Measurements from ENCODE around the gene SSTR4.
"Not testable (repeated sequence)": the region's sequence is repeated elsewhere in the genome, so short reads cannot be mapped to it uniquely, and the experiment has no call there.

The SSTR4 gene

DNA sequence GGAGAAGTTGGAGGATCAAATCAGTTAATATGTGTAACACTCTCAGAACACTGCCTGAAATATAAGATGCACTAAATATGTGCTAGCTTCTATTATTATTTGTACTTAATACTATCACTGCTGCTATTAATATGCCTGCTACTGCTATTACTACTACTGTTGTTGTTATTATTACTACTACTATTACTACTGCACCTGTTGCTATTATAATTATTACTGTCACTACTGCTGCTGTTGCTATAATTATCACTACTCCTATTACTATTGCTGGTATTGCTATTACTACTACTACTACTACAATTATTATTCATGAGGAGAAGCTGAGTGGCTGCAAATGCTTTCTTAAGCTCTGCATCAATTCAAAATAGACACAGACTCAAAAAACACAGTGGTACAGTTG, 16.7 kb upstream of the SSTR4 start:
- DNase-seq (ENCODE audit: low read depth in 2 of 2) = no peak

DNA sequence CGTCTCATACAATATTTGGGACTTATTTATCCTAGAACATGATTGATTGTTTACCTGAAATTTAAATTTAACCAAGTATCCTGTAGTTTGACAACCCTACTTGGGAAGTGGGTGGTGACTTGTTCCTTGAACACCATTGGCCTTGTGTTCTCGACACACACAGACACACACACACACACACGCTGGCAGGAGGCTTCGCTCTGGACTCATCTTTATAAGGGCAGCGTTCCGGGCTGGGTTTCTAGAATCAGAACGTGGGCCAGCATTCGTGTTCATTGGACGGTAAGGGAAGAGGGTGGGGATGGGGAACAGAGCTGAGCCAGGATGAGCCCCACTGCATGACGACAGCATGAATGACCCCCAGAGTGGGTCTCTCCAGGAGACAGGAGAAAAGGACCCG, 16.2 kb upstream of the SSTR4 start:
- no peak for DNase-seq (ENCODE audit: low read depth in 2 of 2)

DNA sequence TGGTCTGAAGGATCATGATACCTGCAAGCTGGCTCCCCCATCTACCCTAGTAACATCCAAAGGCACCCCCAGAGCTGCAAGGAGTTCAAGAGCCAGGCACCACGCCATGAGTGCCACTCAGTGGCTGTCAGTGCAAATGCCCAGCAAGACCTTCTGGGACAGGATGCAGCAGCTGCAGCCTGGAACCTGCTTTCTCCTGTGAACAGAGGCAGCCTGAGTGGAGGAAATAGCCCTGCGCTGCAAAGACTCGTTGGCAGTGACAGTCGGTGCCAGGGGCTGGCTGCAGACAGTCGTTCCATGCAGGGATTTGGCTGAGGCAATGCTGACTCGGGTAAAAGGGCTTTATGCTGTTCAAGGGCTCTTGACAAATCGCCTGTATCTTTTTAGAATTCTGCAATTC, 15.7 kb upstream of the SSTR4 start:
- DNase-seq (ENCODE audit: low read depth in 2 of 2) = no peak

DNA sequence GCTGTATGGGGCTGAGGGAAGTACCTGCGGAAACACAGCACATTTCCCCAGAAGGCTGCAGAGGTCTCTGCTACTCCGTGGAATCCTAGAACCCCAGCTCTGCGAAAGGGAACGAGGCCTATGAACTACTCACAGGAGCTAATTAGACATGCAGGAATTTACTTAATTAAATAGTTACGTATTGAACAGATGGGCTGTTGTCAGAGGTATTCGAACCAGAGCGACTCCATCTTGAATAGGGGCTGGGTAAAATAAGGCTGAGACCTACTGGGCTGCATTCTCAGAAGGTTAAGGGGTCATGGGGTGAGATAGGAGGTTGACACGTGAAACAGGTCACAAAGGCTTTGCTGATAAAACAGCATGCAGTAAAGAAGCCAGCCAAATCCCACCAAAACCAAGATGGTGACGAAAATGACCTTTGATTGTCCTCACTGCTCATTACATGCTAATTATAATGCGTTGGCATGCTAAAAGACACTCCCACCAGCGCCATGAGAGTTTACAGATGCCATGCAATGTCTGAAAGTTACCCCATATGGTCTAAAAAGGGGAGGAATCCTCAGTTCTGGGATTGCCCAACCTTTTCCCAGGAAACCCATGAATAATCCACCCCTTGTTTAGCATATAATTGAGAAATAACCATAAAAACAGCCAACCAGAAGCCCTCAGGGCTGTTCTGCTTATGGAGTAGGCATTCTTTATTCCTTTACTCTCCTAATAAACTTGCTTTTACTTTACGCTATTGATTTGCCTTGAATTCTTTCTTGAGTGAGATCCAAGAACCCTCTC, 14.7 kb upstream of the SSTR4 start:
- DNase-seq (ENCODE audit: low read depth in 2 of 2) = no peak

DNA sequence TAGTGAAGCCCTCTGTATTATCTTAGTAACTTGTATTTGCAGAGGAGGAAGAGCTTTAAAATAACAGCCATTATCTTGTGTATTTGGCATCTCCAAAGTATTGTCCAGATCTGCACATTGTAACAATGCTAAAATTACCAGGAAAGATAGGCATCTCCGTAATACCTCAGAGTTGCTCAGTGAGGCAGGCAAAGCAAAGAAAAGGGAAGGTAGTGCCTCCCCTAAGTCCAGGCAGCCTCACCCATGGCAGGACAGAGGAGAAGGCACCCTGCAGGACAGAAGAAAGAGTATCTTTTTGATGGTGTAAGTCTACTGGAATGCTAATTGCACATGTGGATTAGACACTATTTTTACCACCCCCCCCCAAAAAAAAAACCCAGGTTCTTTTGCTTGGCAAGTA, 13.6 kb upstream of the SSTR4 start:
- no peak for DNase-seq (ENCODE audit: low read depth in 2 of 2)

DNA sequence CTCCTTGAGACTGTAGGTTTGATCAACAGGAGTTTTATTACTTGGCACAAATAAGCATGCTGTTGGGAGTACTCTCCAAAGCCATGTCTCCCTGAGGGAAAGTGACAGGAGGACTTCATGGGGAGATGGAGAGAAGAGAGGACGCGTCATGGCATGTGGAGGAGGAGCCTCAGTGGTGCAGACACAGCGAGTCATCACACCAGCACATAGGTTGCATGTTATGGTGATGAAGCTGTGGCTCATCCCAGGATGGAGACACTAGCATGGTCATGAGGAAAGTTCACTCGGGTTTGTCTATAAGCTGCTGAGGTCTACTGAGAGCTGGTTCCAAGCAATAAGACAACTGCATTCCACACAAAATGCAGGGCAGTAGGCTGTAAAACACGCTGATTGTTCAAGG, 13.2 kb upstream of the SSTR4 start:
- no peak for DNase-seq (ENCODE audit: low read depth in 2 of 2)

DNA sequence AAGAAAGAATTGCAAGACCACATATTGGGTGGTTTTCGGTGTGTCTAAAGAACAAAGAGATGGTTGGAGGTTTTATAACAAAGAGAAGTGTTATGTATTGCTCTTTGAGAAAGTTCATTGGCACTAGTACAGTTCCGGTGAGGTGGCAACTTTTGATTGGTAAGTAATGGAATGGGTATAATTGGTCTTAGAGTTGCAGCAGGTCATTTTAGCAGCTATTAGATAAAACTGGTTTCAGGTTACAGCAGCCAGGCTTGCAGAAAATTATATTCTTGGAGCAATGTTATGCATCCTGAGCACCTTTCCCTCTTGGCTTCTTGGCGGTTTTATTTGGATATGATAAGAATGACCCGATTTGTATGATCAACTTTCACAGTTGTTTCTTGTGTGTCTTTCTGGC, 12.3 kb upstream of the SSTR4 start:
- no peak for DNase-seq (ENCODE audit: low read depth in 2 of 2)

DNA sequence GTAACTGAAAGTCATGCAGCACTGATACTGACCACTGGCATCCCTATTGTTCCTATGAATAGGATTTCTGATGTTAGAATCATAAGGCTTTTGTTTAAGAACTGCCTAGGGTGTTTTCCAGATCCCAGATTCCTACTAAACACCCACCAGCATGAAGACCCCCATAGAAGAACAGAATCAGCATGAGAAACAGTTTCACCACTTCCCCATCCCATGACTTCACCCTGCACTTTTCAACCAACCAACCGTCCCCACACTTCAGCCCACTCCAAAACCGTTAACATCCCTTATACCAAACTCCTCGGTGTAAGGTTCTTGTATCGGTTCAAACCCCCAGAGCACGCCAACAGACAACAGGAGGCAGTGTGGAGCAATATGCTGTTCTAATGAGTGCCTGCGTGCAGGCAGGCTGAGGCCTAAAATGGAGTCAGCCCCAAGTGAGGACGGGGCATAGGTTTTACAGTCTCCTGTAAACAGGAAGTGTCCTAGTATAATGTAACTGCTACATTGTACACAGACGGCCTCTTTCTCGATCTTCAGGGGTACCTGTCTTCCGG, 11.4 kb upstream of the SSTR4 start:
- no peak for DNase-seq (ENCODE audit: low read depth in 2 of 2)

DNA sequence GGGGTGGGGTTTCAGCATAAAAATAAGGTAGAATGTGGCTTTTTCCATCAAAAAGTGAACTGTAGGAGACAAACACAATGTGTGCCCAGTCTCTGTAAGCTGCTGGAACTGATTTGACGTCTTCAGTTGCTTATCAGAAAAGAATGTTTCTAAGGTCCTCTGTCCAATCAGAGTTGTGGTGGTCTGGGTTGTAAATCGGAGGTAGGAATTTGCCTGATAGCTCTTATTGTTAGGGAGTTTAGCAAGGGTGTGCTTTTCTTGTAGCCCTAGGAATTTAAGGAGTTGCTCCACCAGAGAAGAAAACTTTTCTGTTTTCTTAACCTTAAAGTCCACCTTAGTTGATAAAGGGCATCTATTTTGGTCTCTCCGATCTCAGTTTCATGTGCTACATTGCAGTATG, 10.4 kb upstream of the SSTR4 start:
- no peak for DNase-seq (ENCODE audit: low read depth in 2 of 2)

DNA sequence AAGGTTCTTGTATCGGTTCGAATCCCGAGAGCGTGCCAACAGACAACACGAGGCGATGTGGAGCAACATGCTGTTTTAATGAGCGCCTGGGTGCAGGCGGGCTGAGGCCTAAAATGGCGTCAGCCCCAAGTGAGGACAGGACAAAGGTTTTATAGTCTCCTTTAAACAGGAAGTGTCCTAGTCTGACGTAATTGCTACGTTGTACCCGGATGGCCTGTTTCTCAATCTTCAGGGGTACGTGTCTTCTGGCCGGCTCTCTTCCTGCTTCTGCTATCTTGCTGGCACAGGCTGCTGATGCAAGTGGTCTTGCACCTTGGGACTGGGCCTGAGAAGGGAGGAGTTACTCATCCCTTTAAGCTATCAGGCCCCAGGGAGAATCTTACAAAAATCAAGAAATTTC, 9.6 kb upstream of the SSTR4 start:
- not testable (repeated sequence) for DNase-seq (ENCODE audit: low read depth in 2 of 2)

DNA sequence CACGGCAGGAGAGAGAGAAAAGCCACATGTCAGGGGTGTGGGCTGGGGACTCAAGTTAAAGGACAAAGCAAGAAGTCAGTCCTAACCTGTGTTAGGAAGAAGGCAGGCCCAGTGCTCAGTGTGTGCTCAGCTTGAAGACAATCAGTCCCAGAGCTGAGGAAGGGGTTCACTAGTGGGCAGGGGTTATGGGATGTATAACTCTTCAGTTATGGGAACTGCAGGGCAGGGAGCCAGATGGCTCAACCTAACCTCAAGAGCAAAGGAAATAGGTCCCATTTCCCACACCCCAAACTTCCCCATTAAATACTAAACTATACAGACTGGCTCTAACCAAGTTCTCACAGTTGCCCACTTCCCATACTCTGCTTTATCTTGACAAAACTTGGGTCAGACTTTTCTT, 7.4 kb upstream of the SSTR4 start:
- DNase-seq (ENCODE audit: low read depth in 2 of 2) = no peak

DNA sequence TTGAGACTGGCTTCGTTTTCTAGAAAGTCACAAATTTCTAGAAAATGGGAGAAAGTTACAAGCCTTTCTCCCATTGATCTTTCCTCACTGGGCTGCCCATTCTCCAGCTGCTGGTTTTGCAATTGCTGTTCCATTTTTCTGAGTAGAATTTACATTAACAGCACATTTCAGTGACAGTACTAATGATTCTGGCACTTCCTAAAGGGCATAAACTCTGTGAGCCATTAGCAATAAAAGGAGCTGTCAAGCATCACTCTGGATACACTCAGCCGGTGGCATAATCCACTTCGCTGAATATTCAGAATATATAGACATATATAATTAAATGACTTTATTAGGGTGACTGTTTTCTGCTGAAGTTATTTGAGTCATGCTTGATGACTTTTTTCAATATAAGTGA, 6.7 kb upstream of the SSTR4 start:
- DNase-seq (ENCODE audit: low read depth in 2 of 2) = no peak

DNA sequence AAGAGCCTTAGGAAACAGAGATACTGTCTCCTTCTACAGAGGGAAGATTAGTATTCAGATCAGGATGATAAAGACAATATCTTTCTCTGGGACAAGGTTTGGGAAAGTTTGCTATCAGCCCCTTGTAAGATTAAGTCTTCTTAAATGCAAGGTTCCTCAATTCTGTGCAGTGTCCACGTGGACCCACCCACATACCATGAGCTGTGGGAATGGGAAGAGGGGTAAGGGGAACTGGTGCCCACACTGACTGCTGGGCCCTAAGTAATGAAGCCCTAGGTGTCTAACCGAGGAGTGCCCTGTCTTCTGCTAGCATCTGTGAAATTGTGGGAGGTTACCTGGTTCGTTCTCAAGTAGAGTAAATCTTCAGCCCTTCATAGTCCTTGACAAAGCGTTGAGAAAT, 5.8 kb upstream of the SSTR4 start:
- DNase-seq (ENCODE audit: low read depth in 2 of 2) = no peak

DNA sequence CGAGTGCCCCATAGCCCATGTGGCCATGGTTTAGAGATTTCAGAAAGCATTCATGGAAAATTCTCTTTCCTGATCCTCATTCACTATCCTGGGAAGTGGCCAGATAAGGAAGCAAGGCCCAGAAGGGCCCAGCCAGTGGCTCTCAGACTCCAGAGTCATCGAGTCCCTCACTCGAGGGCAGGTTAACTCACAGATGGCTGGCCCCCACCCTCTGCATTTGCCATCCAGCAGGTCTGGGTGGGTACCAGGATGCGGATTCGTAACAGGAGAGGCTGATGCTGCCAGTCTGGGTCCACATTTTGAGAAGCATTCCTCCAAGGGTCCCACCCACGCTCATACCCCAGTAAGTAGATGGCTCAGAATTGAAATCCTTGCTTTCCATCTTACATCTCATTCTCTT, 3.8 kb upstream of the SSTR4 start:
- DNase-seq (ENCODE audit: low read depth in 2 of 2) = no peak

DNA sequence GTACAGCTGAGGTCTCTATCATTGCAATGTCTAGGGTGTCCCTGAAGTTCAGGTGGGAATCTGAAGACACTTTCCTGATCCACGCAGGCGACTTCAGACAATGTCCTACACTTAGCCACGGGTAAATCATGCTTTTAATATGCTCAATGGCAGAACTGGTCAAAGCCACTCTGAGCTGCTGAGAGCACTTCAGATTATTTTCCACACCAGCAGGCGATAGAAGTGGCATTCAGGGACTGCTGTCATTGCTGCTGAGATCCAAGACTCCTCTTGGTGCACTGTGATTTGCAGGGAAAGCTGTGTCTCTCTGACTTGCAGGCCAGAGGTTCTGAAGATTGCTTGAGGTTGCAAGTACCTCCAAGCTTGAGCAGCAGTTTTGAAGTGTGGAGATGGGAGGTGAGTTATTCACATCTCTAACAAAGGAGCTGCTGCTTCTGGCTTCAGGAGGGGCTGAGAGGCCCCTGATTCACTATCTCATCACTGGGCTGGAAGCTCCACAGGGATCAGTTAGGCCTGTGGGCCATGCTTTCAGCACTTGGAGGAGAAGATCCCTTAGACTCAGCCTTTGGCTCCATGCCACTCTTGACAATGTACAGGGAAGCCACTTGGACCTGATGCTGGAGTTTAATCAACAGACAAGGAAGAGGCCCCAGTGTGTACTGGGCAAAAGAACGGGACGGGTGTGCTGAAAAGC, 2.9 kb upstream of the SSTR4 start:
- no peak for DNase-seq (ENCODE audit: low read depth in 2 of 2)

DNA sequence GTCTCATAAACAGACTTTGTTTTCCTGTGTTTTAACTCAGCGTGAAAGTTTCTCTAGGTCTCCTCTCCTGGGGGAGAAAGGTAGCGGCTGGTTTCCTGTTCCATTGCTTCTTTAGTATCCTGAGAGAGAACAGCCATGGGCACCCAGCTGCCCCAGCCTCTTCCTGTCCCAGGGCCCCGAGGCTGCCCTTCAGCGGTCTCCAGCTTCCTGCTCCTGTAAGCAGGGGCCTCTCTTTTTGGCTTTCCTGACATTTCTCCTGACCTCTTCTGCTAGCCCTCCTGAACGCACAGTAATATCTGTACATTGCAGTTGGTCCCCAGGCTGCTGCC, 2.4 kb upstream of the SSTR4 start:
- DNase-seq (ENCODE audit: low read depth in 2 of 2) = no peak

DNA sequence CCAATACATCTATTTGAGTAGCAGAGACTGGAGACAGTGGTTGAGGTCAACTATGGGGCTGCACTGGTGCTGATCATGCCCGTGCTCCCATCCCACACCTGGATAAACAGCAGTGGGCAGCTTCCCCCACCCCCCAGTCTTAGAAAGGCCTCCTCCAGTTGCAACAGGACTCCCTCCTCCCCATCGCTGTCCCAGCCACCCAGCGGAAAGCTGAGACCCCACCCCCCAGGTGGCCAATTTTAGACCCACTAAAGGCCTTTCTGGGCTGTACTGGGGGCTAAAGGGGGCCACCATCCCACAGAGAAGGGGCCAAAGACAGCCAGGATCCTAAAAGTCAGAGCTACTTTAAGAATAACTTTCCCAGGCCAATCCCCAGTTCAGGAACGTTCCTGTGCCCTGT, 1.2 kb upstream of the SSTR4 start:
- DNase-seq (ENCODE audit: low read depth in 2 of 2) = no peak

DNA sequence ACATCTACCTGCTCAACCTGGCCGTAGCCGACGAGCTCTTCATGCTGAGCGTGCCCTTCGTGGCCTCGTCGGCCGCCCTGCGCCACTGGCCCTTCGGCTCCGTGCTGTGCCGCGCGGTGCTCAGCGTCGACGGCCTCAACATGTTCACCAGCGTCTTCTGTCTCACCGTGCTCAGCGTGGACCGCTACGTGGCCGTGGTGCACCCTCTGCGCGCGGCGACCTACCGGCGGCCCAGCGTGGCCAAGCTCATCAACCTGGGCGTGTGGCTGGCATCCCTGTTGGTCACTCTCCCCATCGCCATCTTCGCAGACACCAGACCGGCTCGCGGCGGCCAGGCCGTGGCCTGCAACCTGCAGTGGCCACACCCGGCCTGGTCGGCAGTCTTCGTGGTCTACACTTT, 619 bp downstream of the SSTR4 start:
- no peak for DNase-seq (ENCODE audit: low read depth in 2 of 2)

DNA sequence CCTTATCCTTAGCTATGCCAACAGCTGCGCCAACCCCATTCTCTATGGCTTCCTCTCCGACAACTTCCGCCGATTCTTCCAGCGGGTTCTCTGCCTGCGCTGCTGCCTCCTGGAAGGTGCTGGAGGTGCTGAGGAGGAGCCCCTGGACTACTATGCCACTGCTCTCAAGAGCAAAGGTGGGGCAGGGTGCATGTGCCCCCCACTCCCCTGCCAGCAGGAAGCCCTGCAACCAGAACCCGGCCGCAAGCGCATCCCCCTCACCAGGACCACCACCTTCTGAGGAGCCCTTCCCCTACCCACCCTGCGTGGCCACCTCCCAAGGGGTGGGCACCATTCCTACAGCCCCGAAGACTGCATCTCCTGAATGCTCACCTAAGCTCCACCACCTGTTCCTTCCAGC, 1.3 kb downstream of the SSTR4 start:
- DNase-seq (ENCODE audit: low read depth in 2 of 2) = no peak

DNA sequence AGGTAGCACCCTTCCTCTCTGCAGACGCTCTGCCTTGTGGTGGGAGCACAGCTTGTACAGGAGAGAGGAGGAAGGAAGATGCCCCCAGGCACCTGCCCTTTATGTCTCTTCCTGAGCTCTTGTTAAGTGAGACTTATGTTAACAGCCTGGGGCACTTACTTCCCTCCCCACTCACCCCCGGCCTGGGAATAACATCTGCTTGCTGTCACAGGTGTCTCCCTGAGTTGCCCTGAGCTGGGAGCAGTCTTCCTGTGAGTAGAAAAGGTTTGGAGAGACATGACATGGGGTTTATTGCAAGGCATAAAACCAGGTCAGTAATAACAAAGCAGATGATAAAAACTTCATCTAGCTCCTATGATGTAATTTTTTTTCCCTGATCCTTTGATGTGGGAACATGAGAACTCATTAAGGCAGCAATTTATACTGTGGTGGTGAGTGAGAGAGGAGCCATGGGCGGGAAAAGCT, 1.9 kb downstream of the SSTR4 start:
- no peak for DNase-seq (ENCODE audit: low read depth in 2 of 2)

DNA sequence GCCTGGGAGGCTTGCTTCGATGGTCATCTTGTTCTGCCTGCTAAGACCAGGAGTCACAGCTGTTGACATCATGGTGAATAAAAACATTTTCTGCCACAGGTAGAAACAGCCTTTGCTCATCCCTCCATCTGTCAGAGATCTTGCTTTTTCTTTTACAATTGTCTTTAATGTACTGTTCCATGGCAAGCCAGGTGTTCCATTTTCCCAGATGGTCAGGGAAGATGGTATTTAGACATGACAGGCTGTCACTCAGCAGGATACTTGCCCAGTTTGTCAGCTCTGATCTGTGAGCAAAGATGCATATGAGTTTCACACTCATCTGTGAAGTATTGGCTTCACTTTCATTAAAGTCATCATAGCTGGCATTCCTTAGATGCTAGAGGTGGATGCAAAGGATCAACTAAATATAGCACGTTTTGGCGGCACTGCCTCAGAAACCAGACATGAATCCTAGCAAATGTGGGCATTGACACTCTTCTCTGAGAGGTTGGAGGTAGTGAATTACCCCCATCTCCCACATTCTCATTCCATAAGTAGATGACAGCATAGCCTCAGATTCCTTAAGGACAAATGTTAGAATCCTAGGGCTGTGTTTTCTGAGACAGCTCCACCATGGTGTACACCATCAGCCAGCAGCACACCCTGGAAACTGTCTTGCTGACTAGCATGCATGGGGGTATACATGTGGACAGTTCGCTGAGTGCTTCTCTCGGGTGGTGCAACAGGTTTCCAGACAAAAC, 4.2 kb downstream of the SSTR4 start:
- no peak for DNase-seq (ENCODE audit: low read depth in 2 of 2)

DNA sequence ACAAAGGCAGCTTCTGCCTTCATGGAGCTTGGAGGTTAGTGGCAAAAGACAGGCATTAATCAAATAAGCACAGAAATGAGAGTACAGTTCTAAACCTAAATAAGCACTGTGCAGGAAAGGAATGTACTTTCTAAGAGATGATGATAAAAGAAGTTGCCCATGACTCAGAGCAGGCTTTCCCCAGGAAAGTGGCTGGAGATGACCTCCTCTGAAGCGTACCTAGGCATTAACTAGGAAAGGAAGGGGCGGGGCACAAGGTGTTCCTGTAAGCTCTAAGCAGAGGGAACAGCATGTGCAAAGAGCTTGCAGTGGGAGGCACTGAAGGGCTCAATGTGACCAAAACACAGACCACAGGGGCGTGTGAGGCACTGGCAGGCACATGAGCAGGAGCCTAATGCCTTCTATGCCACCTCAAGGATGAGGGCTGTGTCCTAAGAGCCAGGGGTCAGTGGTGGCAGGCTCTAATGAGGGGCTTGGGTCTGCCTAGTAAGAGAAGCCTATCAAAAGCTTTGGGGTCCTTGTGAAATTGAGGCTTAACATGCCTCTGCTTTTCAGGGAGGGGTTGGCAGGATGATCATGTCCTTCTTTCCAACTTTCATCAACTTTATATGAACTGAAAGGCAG, 4.9 kb downstream of the SSTR4 start:
- no peak for DNase-seq (ENCODE audit: low read depth in 2 of 2)
